GM12874 (cell line): ENCODE results near the gene NEK5.

Experiments
- TF ChIP-seq, protein P1 (sequence below): IDR thresholded peaks from 2 replicates; pipeline ENCODE4 v1.5.1; 2011; ENCODE audit warnings: low read depth, mild to moderate bottlenecking, control low read depth, low read length, moderate library complexity; ENCODE audit not compliant: insufficient read depth

NEK5 gene

DNA sequence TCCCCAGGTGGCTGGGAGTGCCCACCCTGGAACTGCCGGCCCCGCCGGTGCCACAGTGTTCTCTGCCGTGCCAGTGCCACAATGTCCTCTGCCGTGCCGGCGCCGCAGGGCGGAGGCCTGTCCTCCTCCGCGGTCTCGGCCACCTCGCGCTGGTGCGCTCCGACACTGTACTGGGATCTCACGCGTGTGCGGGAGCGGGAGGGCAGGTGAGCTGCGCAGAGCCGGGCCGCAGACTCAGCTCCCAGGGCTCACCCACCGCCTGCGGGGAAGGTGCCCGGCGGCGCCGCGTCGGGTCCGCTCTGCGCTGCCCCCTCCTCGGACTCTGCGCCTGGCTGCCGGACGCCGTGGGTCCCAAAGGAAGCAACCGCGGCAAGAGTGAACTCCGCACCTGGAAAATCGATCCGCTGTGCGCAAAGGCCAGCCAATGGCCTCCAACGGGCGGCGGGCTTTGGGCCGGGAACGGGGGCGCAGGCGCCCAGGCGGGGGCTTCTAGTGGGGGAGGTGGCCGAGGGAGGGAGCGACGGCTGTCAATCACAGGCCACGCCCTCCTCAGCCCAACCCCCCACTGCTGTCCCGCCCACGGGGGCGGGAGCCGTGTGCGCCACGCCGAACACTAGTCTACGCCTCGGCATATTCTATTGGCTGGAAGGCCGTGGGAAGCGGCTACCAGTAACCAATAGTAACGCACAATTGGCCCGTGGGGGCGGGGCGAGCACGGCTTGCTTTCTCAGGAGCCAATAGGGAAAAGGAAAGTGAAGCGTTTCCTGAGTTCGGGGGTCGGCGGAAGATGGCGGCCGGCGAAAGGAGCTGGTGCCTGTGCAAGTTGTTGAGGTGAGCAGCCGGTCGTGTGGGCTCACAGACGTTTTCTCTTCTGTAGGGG lies 117.0 kb downstream of the NEK5 start, which contains the start of gene ALG11:
Gene ALG11 (plus strand): TSS at position 767 of the 880 bp plus-strand sequence. CDS start 21 bp downstream, at position 788.
- TF ChIP-seq, protein P1, sequence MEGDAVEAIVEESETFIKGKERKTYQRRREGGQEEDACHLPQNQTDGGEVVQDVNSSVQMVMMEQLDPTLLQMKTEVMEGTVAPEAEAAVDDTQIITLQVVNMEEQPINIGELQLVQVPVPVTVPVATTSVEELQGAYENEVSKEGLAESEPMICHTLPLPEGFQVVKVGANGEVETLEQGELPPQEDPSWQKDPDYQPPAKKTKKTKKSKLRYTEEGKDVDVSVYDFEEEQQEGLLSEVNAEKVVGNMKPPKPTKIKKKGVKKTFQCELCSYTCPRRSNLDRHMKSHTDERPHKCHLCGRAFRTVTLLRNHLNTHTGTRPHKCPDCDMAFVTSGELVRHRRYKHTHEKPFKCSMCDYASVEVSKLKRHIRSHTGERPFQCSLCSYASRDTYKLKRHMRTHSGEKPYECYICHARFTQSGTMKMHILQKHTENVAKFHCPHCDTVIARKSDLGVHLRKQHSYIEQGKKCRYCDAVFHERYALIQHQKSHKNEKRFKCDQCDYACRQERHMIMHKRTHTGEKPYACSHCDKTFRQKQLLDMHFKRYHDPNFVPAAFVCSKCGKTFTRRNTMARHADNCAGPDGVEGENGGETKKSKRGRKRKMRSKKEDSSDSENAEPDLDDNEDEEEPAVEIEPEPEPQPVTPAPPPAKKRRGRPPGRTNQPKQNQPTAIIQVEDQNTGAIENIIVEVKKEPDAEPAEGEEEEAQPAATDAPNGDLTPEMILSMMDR, result no peak

DNA sequence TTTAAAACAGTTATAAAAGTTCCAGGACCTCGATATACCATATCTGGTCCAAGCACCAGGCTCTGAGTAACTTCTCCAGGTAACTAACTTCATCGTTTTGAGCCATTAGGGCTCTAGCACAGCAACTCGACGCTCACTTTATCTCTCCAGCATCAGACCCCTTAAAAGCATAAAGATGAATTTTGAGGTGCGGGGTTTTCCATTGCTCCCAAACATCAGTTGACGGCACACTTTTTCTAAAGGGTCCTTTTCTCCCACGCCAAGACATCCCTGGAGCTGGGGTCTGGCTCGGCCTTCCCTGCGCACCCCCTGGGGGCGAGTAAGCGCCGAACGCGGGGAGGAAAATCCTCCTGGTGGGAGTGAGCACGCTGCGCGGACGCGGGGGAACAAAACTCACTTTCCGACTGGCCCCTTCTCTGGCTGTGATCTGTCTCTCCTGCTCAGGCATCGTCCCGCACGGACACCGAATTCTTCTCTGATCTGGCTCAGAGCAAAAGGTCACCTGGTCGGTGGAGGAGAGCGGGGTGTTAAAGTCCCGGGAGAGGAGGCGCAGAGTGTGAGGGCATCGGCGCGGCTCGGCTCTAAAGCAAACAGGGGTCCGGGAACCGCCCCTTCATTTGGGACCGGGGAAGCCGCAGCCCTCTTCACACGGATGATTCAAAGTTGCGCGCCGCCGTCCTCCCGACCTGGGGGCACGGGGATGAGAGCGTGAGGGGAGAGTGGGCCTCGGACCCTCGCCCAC lies 117.8 kb downstream of the NEK5 start, which contains the start of gene ATP7B:
Gene ATP7B (minus strand): TSS at position 561 of the 742 bp plus-strand sequence. CDS start 113 bp downstream, at position 448.
- TF ChIP-seq, protein P1, result no peak

DNA sequence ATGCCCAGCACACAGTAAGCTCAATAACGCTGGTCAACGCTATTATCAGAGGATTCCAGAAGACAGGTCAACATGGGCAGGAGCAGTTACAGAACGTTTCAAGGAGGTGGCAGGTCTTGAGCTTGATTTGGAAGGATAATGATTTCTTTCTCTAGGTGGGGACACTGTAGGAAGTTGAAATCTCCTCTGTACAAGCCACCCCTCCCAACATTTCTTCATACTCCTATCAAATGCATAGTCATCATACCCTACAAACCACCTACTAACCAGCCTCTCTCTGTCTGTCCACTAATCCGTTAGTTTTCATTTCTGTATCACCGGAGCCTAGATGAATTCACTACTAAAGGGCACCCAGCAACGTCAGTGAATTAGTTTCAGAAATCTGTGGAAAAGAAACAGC lies 118.9 kb downstream of the NEK5 start:
- TF ChIP-seq, protein P1, result no peak

DNA sequence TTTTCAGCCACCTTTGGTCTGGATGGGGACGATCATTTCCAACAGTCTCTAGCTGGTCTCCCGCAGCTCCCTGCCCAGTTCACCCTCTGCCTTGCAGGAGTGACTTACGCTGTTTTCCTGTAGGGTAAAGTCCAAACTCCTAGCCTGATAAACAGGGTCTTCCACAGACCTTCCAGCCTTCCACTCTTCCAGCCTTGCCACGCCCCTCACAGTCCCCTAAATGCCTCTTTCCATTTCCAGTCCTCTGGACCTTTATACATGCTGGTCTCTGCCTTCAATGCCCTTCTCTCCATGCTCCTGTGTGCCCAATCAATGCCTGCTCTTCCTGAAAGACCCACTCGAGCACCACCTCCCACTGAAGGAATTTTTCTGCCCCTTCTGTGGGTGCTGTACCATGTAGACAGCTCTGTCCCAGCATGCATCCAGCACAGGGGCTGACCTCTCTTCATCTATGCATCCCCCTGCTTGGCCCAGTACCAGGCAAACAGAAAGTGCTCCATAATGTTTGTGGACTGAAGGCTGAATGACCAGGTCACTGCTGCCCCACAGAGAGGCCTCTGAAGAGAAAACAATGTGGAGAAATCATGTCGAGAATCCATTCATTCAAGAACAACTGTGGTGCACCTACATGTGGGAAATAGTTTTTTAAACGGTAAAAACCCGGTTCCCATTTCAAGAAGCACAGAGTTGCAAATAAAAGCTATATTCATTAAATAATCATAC lies 122.2 kb downstream of the NEK5 start:
- TF ChIP-seq, protein P1, result no peak

DNA sequence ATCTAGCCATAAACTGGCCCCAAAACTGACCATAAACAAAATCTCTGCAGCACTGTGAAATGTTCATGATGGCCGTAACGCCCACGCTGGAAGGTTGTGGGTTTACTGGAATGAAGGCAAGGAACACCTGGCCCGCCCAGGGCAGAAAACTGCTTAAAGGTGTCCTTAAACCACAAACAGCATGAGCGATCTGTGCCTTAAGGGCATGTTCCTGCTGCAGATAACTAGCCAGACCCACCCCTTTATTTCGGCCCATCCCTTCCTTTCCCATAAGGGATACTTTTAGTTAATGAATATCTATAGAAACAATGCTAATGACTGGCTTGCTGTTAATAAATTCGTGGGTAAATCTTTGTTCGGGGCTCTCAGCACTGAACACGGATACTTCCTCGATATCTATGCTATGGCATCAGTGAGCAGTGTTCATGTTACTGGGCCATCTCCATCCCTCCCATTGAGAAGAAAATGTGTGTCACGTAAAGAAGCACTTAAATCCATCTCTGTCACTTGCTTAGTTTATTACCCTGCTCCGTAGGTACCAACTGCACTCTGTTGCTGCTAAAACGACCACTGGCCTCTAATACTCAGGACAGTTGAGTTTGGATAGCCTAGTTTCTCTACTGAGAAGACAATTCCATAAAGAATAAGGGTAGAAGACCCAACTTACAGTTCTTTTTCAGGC lies 122.9 kb downstream of the NEK5 start:
- TF ChIP-seq, protein P1, result no peak

DNA sequence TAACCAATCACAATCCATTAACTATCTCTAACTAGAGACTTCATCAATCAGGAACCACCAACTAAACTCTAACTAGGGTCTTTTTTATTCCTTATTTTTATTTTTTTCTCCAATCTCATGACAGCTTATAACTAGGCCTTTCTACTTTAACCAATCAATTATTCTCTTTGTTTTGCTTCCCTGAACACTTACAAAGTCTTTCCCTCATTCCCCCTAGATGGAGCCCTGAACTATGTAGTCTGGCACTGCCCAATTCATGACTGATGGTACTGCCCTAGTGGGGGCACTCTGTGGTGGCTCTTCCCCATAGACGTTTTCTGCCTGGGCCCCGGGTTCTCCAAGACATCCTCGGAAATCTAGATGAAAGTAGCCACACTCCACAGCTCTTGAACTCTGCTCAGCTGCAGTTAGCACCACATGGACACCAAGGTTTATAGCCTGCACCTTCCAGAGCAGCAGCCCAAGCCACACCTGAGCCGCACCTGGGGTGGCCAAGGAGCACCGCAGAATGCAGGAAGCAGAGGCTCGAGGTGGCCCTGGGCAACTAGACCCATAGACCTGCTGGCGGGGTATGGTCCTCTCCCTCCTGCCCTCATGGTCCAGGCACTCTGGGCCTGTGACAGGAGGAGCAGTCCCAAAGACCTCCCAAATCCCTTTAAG lies 124.2 kb downstream of the NEK5 start:
- TF ChIP-seq, protein P1, result no peak
